Measurements from ENCODE around the gene KCNMB2.
A peak's percentile ranks its signal among the peaks of the same experiment; 100 is the strongest.
"Not testable (repeated sequence)": the region's sequence is repeated elsewhere in the genome, so short reads cannot be mapped to it uniquely, and the experiment has no call there.

KCNMB2 gene

DNA sequence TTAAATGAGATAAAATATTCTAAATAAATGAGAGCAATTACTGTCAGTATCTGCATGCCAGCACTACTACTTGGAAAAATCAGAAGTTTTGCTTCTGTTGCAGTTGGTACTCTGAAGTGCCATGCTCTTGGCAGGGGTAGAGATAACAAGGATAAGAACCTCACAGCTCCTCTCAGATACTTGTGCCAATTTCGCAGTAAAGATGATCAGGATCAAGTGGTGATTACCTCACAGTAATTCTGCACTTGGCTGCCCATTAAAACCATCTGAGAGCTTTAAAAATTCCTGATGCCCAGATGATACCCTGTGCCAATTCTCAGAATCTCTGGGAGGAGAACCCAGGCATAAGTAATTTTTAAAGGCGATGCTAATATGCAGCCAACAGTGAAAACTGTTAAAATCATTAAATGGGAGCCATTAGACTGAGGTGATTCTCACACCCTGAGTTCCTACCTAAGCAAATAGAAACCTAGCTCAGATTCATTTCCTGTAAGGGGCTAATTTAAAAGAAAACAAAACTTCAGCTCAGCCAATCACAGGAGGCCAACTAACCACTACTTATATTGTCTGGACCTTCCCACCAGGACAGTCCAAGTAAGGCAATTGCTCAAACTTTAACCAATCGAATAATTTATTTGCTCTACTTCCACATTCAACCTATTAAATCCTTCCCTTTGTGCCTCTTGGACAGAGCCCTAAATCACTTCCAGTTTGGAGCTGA lies 171.2 kb downstream of the KCNMB2 start:
- no peak for DNase-seq

GRCh38 chr3:178709051-178709450 lies 172.8 kb downstream of the KCNMB2 start:
- peak; percentile 61 for DNase-seq

GRCh38 chr3:178711753-178712152 lies 175.5 kb downstream of the KCNMB2 start:
- no peak for DNase-seq

GRCh38 chr3:178712247-178712646 lies 176.0 kb downstream of the KCNMB2 start:
- no peak for DNase-seq

DNA sequence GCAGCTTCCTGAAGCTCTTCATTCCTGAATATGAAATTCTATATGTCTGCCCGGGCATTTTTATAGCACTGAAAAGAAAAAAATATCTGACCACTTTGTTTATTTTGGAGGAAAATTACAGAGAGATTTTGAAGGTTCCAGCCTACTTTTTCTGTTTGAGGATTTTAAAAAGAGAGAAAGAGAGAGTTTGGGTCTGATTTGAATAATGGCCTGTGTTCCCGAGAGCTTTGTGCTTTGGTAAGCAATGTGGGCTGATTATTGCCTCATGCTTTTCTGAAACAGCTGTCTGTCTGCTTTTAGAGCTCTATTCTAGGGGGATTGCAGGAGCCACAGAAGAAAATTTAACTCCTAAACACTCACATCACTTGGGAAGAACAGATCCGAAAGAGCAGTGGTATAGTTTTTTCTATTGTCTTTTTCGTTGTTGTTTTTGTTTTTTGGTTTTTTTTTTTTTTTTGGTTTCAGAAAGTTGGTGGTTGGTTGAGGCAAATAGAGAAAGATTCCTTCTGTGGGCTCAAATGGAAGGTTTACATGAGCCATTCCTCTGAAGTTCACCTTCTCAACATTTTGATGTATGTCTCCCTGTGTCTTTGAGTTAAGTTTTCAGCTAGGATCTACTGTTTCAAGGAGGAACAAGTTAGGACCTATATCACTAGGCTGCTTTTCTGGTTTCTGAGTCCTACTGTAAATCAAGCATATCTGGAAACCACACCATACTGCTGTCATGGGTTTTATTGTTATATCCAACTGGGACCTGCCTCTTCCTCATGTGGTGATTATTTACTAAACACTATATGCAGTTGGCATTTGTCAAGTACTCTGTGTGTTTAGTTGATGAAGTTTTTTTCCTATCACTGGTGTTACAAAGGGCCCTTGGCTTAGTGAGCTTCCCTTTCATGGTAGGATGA lies 178.9 kb downstream of the KCNMB2 start:
- DNase-seq = no peak

GRCh38 chr3:178718995-178719635 lies 182.9 kb downstream of the KCNMB2 start:
- DNase-seq = no peak

- no peak for DNase-seq
These were observed 196.6 kb downstream of the KCNMB2 start for GRCh38 chr3:178732824-178733223.

- DNase-seq = no peak
These were observed 198.9 kb downstream of the KCNMB2 start for GRCh38 chr3:178735032-178735674.

DNA sequence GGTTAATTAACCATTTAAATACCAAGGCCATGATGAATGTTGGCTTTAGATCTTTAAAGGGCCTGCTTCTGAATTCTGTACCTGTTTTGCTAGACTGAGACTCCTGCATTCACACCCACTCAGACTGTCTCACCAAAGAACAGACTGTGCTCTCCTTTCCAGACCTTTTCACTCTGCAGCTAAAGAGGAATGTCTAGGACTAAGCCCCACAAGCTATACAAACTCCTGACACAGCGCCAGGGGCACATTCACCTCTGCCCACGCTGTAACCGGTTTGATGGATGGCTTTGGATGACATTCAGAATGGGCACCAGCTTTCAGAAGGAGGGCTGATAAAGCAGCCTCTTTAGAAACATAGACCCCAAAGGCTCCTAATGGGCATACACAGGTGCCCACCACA lies 200.1 kb downstream of the KCNMB2 start:
- DNase-seq = no peak

DNA sequence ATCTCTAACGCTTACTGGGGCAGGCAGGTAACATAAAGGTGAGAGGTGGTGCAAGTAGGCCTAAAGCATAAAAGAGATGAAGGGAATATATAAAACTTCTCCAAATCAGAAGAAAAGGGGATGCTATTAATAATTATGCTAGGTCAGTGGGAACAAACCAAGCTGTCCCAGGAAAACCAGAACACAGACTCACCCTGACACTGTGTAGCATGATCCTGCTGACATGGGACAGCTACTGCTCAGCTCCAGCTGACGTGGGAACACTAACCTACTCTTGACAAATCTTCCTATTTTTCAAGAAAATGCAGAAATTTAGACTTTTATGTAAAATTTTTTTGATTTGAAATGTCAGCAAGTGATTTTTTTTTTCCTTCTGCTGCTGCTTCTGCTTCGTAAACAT lies 203.5 kb downstream of the KCNMB2 start:
- no peak for DNase-seq

- no peak for DNase-seq
These were observed 204.8 kb downstream of the KCNMB2 start for GRCh38 chr3:178741020-178741419.

DNA sequence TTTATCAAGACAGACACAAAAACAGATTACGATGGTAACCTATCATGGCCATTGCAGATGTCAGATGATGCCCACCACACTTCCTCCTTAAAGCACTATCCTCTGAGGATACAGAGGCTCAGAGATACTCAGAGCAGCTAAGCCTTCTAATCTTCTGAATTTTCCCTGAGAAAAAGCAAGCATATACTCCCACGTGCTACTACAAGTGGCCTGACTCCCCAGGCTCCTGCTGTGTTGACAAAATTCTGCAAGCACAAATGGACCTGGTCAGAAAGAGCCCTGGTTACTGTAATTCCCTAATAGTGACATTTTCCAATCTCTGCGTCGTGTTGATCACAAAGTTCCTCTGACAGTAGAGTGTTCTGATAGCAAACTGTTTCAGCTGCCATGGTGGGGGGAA lies 207.1 kb downstream of the KCNMB2 start:
- no peak for DNase-seq

- DNase-seq = not testable (repeated sequence)
These were observed 209.8 kb downstream of the KCNMB2 start for GRCh38 chr3:178745861-178746655.

GRCh38 chr3:178748874-178749273 lies 212.6 kb downstream of the KCNMB2 start:
- DNase-seq = no peak

DNA sequence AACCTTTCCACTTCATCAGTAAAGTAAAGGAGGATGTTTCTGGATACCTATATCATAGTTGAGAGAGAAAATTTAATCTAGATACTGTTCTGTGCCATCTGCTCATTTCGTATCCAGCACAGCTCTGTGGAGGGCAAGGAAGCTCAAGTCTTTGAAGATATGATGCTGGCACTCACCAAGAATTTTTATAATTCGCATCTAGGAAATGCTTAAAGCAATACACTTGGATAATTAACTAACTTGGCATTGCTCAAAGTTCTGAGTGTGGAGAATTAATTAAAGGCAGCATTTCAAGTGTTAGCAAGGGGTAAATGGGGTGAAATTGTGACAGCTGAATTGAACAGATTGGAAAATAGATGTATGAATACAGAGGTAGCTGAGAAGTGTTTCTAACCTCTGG lies 213.2 kb downstream of the KCNMB2 start:
- no peak for DNase-seq

DNA sequence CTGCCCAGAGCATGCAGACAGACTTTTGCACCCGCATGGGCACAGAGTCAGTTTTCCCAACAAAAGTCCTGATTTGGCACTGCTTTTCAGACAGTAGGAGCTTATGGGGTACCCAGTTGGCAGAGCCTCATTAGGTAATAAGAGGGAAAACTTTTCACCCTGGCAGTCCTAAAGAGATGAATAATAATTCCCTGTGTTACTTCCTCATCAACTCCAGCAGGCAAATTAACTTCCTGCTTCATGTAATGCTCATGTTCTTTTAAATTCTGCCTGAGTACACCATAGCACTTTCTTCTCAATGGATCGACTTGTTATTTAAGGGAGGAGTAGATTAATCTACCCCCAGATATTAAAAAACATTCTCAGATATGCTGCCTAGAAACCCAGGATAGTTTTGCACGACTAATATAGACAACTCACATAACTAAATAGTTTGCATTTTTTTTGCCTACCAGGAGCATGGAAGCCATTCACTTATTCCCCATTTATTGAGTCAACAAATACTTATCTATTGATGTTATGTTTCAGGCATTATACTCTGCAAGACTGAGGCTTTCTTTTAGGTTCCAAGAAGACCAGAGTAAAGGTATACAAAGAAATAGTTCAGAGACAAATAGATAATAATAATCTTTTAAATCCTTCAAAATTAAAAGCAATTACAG lies 214.5 kb downstream of the KCNMB2 start:
- DNase-seq = no peak

DNA sequence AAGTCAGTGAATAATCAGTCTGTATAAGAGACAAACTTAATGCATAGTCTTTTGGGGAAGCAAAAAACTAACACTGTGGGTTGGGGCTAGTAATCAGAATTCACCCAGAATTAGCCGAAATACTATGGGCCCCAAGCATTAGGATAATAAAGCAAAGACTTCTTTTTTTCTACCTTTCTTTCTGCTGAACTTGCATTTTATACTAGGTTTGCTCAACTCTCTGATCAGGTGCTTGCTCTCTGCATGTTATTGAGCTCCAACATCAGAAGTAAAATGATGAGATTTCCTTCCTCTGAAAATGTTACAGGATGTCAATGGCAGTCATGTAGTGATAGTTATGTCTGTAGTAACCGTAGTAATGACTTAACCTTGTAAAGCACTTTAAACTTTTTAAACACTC lies 216.6 kb downstream of the KCNMB2 start:
- DNase-seq = no peak

DNA sequence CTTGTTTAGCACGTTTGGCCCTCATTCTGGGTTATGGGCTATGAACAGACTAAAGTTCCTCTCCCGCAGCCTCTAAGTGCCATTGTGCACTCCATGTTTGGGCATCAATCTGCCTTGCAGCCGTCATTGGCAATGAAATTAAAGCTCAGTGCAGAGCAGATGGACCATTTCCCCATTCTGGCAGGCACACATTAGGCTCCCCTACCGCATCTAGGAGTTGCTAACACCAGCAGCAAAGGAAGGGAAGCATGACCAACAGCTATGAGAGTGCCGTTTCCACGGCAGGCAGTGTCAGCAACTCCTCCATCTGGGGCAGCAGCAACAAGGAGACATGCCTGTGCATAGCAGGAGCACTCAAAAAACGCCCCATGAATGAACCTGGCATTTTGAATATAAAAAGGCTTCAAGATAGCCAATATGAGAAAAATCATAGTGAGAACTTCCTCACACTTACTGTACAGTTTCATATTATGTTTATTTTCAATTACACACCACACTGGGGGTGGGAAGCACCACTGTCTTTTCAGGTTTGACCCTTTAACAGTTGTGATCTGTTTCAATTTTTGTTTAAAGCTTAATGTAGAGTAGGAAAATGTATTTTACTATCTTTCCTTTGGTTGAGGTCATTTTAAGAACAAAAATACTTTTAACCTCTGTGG lies 218.7 kb downstream of the KCNMB2 start:
- no peak for DNase-seq

- no peak for DNase-seq
These were observed 224.8 kb downstream of the KCNMB2 start for GRCh38 chr3:178761024-178761423.

DNA sequence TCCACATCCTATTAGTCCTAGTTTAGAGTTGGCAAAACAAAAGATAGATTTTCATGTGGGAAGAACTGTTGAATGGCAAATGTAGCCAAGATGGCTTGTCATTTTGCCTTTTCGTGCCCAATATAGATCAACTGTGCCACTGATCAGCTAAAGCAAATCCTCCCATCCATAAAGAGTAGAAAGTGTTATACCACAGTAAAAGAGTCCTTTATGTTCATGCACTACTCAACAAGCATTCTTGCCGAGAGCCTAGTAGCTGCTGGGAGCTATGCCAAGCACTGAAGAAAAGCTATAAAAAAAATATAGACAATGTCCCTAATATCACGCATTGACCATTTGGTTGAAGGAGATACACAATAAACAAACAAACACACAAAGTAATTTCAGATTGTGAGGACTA lies 225.2 kb downstream of the KCNMB2 start:
- DNase-seq = no peak

DNA sequence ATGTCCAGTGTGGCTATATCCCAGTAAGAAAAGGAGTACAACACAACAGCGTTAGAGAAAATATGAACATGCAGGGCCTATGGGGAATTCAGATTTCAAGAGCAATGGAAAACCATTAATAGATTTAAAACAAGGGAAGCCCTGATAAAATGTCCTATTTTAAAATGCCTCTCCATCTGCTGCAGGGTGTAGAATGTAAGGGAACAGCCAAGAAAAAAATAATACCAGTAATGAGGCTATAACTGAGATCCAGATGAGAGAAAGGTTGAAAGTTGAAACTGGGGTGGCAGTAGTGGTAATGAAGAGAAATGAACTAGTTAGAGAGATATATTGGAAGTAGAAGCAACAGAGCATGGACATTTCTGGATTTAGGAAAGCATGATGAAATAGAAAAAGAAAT lies 226.1 kb downstream of the KCNMB2 start:
- DNase-seq = no peak
